ENCODE measurements around the gene INPP5A. TPM values are rescaled to one million over a fixed set of nuclear protein-coding genes. Genes with fewer than 3 reads are reported as not detected.

Gene INPP5A
- total and polyA plus RNA-seq, 7 donors = 15.1 to 48.8 (median 40.9) TPM

DNA sequence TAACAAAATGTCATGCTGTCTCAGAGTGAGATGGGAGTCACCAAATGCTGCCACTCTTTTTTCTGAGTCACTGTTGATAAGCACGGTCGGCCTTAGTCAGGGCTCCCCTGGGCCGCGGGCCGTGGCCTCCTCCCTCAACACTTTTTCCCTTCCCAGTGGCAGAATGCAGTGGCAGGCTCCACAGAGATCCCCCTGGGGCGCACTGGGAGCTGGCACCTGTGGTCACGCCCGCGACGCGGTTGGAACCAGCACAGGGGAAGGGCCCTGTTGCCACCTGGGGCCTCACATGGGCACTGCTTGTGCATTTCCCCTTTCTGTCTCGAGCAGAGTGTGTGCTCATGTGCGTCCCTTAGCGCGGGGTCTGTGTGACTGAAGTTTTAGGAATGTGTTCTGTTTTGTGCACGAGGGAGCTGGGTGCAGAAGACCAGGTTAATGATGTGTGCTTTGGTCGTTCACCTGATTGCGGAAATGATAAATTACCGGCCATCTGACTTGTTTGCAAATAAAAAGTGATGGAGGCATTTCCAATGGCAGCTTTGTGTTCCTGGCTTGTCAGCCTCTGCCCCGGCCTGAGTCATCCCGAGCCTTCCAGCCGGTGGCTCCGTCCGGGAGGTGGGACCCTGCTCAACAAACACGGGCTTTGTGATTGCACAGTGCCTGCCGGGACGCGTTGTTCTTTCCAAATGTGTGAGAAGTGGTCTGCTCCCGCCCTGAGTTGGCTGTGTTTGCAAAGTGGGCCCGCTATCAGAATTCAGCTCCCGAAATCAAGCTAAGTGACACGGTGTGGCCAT, 147.7 kb downstream of the INPP5A start:
- intact Hi-C loops (cut with DNase I) = no loop called here
- Histone ChIP-seq H3K9me3 (no peaks in the 10 kb centered on the region), H3K4me3 (no peak overlapping the region), H3K36me3 (ENCODE audit: insufficient read depth in 1 of 2, low read depth in 1 of 2) (no peaks in the 10 kb centered on the region), H3K4me1 (no peaks in the 10 kb centered on the region), H3K27me3 (ENCODE audit: insufficient read depth in 3 of 3, low read length in 2 of 3) (no peaks in the 10 kb centered on the region), H3K27ac (no peak overlapping the region)
- 82 to 83% (median 83%) methylated on average over 32 of the region's 32 CpGs for whole genome bisulfite sequencing, 3 donors
- DNase-seq (peak in 1 of 2 donors; percentile 46), ATAC-seq (no peak)
- TF ChIP-seq, protein P1, sequence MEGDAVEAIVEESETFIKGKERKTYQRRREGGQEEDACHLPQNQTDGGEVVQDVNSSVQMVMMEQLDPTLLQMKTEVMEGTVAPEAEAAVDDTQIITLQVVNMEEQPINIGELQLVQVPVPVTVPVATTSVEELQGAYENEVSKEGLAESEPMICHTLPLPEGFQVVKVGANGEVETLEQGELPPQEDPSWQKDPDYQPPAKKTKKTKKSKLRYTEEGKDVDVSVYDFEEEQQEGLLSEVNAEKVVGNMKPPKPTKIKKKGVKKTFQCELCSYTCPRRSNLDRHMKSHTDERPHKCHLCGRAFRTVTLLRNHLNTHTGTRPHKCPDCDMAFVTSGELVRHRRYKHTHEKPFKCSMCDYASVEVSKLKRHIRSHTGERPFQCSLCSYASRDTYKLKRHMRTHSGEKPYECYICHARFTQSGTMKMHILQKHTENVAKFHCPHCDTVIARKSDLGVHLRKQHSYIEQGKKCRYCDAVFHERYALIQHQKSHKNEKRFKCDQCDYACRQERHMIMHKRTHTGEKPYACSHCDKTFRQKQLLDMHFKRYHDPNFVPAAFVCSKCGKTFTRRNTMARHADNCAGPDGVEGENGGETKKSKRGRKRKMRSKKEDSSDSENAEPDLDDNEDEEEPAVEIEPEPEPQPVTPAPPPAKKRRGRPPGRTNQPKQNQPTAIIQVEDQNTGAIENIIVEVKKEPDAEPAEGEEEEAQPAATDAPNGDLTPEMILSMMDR (IDR thresholded peaks at IDR 0.05) = no peak

DNA sequence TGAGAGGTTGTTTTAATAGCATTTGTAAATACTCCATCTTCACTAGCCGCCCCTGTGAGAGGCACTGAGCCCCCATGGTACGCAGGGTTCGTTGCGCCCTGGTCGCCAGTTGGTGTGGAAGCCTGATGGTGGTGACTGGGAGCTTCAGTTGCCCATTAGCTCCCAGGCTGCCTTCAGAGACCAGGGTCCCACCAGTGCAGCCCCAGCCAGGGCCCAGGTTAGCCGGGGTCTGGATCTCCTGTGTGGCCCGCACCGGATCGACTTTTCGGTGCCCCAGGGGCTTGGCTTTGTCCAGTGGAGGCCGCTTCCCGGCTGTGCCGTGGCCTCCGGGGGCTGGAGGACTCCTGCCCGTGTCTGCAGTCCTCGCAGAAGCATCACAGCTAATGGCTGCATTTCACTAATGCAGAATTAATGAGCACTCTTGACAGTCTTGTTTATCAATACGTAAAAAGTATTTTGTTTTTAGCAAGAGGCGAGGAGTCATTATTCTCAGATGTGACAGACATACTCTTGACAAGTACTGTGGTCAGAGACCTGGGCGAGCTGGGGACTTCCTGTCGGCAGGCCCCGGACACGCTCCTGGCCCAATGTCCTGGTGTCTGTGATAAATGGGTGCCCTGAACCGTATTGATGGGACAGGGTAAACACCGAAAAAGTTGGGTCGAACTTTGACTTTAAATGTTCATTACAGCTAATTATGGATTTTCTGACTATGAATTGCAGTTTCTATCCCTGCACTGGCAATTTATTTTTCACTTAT, 148.5 kb downstream of the INPP5A start:
- ATAC-seq (no peak), DNase-seq (peak; percentile 11 to 25)
- intact Hi-C loops (cut with DNase I) = no loop called here
- 91 to 94% (median 94%) methylated on average over 25 of the region's 25 CpGs for WGBS, 3 donors
- Histone ChIP-seq H3K36me3 (ENCODE audit: insufficient read depth in 1 of 2, low read depth in 1 of 2) (peaks cover 0 to 4% of the 10 kb centered on the region in 2 donors), H3K27ac (no peak overlapping the region), H3K9me3 (no peaks in the 10 kb centered on the region), H3K4me1 (no peaks in the 10 kb centered on the region), H3K27me3 (ENCODE audit: insufficient read depth in 3 of 3, low read length in 2 of 3) (no peaks in the 10 kb centered on the region), H3K4me3 (no peak overlapping the region)
- TF ChIP-seq, protein P1 (IDR thresholded peaks at IDR 0.05) = no peak

- no peak overlapping the region for H3K27ac ChIP-seq
- peaks cover 0 to 4% of the 10 kb centered on the region in 2 donors for H3K36me3 ChIP-seq (ENCODE audit: insufficient read depth in 1 of 2, low read depth in 1 of 2)
- H3K4me3 ChIP-seq = no peak overlapping the region
- ATAC-seq = no peak
- H3K4me1 ChIP-seq = no peaks in the 10 kb centered on the region
- H3K27me3 ChIP-seq (ENCODE audit: insufficient read depth in 3 of 3, low read length in 2 of 3) = no peaks in the 10 kb centered on the region
- peak; percentile 6 to 32 for DNase-seq
- intact Hi-C loops (cut with DNase I) = no loop called here
- H3K9me3 ChIP-seq = no peaks in the 10 kb centered on the region
- 93 to 95% (median 93%) methylated on average over 21 of the region's 21 CpGs for WGBS, 3 donors
- TF ChIP-seq, protein P1 (IDR thresholded peaks at IDR 0.05) = no peak
Observed at GRCh38 chr10:132687181-132687892, 149.8 kb downstream of the INPP5A start.

DNA sequence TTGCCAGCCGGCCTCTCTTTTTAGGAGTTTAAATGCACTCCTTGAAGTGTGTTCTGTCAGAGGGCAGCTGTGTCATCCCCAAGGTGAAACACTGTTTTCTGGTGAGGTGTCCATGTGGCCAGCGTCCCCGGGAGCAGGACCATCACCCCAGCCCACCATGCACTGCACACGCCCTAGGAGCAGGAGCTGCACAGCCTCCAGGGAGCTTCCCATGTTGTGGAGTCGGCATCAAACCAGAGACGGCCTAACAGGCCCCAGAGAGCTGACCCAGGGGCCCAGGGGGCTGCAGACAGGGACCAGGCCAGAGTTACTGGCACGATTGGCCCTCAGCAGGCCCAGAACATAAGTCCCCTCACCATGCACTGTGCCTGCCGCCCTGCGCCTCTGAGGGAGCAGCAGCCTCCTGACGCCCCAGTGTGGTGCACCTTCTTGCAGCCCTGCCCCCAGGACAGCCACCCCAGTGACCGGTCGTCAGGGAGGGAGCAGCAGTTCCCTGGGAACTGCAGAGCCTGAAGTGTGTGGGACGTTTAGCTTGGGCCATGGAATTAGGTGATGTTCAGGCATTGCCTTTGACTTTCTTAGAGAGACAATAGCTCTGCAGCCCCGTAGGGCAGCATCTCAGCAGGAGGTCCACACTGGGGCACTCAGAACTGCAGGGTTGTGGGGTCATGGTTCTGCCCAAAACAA, 150.4 kb downstream of the INPP5A start:
- 81 to 84% (median 83%) methylated on average over 14 of the region's 14 CpGs for WGBS, 3 donors
- Histone ChIP-seq H3K4me1 (no peaks in the 10 kb centered on the region), H3K27ac (no peak overlapping the region), H3K27me3 (ENCODE audit: insufficient read depth in 3 of 3, low read length in 2 of 3) (no peaks in the 10 kb centered on the region), H3K36me3 (ENCODE audit: insufficient read depth in 1 of 2, low read depth in 1 of 2) (peaks cover 0 to 4% of the 10 kb centered on the region in 2 donors), H3K4me3 (no peak overlapping the region), H3K9me3 (no peaks in the 10 kb centered on the region)
- no peak for ATAC-seq
- intact Hi-C loops (cut with DNase I) = no loop called here
- TF ChIP-seq, protein P1 (IDR thresholded peaks at IDR 0.05) = no peak
- DNase-seq = peak; percentile 6 to 27
